Upper lobe of right lung (tissue), 1 donor: ENCODE results near the gene PCDHGA4. TPM values are rescaled to one million over a fixed set of nuclear protein-coding genes. Genes with fewer than 3 reads are reported as not detected.
"Not testable (repeated sequence)": the region's sequence is repeated elsewhere in the genome, so short reads cannot be mapped to it uniquely, and the experiment has no call there.

Experiments used
- ATAC-seq: fragments of 200-7000 bp; cut with Tn5 transposase; one replicate; pipeline ENCODE4 v1.9.1; 2020; ENCODE audit warnings: mild to moderate bottlenecking, moderate library complexity
- DNase-seq: peaks from one replicate; pipeline ENCODE4 v3.0.0-alpha.2; 2020
- H3K27ac ChIP-seq: fragments of 200-600 bp; one replicate; pipeline ENCODE4 v1.8.0; 2022
- H3K27me3 ChIP-seq: fragments of 200-600 bp; one replicate; pipeline ENCODE4 v1.8.0; 2022; ENCODE audit warnings: mild to moderate bottlenecking
- H3K36me3 ChIP-seq: fragments of 200-600 bp; one replicate; pipeline ENCODE4 v1.8.0; 2022
- H3K4me1 ChIP-seq: fragments of 200-600 bp; one replicate; pipeline ENCODE4 v1.8.0; 2022
- H3K4me3 ChIP-seq: fragments of 200-600 bp; one replicate; pipeline ENCODE4 v1.8.0; 2022; ENCODE audit warnings: mild to moderate bottlenecking
- H3K9me3 ChIP-seq: fragments of 200-600 bp; one replicate; pipeline ENCODE4 v1.8.0; 2022
- intact Hi-C: fragments of 100-400 bp; cut with DNase I; formaldehyde crosslinking; loops from one replicate; pipeline ENCODE4 v1.11.0; 2022
- total RNA-seq: library from RNA; stranded (reverse); fragmentation: NEBNext Ultra II Directional; extraction: Animal tissue kit (Norgen Biotek cat#: 25700); gene quantifications from one replicate; pipeline ENCODE4 v1.2.1, GENCODE V29; 2021
- TF ChIP-seq, protein P1 (sequence below): fragments of 200-600 bp; IDR thresholded peaks from one replicate; pipeline ENCODE4 v1.8.0; 2022; ENCODE audit warnings: antibody characterized with exemption
- donor health status: DM: no; HTN: yes; CAD: no; lungs with severe emphysema.

Gene PCDHGA4
- total RNA-seq, 1 donor from 2014 or later, result 3.9 TPM

DNA sequence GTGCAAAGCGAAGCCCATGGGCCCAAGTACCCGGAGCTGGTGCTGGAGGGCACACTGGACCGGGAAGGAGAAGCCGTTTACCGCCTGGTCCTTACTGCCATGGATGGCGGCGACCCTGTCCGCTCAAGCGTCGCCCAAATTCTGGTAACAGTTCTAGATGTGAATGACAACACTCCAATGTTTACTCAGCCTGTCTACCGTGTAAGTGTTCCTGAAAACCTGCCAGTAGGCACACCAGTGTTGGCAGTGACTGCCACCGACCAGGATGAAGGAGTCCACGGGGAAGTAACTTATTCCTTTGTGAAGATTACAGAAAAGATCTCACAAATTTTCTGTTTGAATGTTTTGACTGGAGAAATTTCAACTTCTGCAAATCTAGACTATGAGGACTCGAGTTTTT lies 19.8 kb downstream of the PCDHGA4 start:
- H3K4me1 ChIP-seq, result no peaks in the 10 kb centered on the region
- H3K27ac ChIP-seq, result no peak overlapping the region
- DNase-seq (no peak), ATAC-seq (no peak)
- H3K36me3 ChIP-seq, result no peaks in the 10 kb centered on the region
- peaks cover 7% of the 10 kb centered on the region for H3K27me3 ChIP-seq
- no peak overlapping the region for H3K4me3 ChIP-seq
- TF ChIP-seq, protein P1, sequence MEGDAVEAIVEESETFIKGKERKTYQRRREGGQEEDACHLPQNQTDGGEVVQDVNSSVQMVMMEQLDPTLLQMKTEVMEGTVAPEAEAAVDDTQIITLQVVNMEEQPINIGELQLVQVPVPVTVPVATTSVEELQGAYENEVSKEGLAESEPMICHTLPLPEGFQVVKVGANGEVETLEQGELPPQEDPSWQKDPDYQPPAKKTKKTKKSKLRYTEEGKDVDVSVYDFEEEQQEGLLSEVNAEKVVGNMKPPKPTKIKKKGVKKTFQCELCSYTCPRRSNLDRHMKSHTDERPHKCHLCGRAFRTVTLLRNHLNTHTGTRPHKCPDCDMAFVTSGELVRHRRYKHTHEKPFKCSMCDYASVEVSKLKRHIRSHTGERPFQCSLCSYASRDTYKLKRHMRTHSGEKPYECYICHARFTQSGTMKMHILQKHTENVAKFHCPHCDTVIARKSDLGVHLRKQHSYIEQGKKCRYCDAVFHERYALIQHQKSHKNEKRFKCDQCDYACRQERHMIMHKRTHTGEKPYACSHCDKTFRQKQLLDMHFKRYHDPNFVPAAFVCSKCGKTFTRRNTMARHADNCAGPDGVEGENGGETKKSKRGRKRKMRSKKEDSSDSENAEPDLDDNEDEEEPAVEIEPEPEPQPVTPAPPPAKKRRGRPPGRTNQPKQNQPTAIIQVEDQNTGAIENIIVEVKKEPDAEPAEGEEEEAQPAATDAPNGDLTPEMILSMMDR, result no peak
- H3K9me3 ChIP-seq, result peaks cover 36% of the 10 kb centered on the region
- intact Hi-C loops, result no loop called here

DNA sequence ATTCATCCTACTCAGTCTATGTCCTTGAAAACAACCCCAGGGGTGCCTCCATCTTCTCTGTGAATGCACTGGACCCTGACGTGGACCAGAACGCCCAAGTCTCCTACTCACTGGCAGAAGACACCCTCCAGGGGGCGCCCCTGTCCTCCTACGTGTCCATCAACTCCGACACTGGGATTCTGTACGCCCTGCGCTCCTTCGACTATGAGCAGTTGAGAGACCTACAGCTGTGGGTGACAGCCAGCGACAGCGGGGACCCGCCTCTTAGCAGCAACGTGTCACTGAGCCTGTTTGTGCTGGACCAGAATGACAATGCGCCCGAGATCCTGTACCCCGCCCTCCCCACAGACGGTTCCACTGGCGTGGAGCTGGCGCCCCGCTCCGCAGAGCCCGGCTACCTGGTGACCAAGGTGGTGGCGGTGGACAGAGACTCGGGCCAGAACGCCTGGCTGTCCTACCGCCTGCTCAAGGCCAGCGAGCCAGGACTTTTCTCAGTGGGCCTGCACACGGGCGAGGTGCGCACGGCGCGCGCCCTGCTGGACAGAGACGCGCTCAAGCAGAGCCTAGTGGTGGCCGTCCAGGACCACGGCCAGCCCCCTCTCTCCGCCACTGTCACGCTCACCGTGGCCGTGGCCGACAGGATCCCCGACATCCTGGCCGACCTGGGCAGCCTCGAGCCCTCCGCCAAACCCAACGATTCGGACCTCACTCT lies 20.8 kb downstream of the PCDHGA4 start:
- intact Hi-C loops, ATAC-seq, H3K4me3 ChIP-seq, H3K4me1 ChIP-seq, DNase-seq, H3K27me3 ChIP-seq, H3K36me3 ChIP-seq, H3K27ac ChIP-seq: not testable (repeated sequence)
- H3K9me3 ChIP-seq, result peaks cover 41% of the 10 kb centered on the region

DNA sequence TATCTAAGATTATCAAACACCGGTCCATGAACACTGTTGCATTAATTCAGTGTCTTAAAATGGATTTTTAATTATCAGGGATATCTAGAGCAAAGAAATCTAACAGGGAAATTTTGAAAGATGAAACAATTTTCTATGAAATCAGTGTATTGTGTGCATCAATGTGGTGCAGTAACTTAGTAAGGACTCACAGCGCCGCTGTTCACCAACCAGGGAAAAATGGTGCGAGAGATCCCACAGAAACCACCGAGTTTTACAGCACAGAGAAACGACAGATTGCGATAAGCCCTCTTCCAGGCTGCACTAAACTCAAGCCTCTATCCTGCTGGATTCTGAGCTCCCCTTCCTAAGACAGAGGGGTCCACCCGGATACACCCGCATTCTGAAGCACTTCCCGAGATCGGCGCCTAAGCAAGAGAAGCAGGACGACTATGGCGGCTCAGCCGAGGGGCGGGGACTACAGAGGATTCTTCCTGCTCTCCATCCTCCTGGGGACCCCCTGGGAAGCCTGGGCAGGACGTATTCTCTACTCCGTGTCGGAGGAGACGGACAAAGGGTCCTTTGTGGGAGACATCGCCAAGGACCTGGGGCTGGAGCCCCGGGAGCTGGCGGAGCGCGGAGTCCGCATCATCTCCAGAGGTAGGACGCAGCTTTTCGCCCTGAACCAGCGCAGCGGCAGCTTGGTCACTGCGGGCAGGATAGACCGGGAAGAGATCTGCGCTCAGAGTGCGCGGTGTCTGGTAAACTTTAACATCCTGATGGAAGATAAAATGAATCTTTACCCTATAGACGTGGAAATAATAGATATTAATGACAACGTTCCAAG lies 27.9 kb downstream of the PCDHGA4 start, which contains the start of gene PCDHGA7:
TSS of gene PCDHGA7 (plus strand) at position 274 of the 826 bp plus-strand sequence. CDS start at position 432, 158 bp downstream.
- Histone ChIP-seq H3K4me3 (peak within 1 kb of the TSS; percentile 20), H3K4me1 (no peaks in the 10 kb centered on the region), H3K27ac (no peak within 1 kb of the TSS), H3K27me3 (peaks cover 11% of the 10 kb centered on the region), H3K36me3 (no peaks in the 10 kb centered on the region), H3K9me3 (peaks cover 23% of the 10 kb centered on the region)
- intact Hi-C loops, result no loop called here
- ATAC-seq, result peak; percentile 29
- no peak for DNase-seq
- TF ChIP-seq, protein P1, result peak; percentile 13

DNA sequence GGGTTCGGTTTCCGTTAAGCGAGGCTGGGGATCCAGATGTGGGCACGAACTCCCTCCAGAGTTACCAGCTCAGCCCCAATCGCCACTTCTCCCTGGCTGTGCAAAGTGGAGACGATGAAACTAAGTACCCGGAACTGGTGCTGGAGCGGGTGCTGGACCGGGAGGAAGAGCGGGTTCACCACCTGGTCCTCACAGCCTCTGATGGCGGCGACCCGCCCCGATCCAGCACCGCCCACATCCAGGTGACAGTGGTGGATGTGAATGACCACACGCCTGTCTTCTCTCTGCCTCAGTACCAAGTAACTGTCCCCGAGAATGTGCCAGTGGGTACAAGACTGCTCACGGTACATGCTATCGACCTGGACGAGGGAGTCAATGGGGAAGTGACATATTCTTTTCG lies 28.5 kb downstream of the PCDHGA4 start:
- TF ChIP-seq, protein P1, result no peak
- peaks cover 19% of the 10 kb centered on the region for H3K9me3 ChIP-seq

DNA sequence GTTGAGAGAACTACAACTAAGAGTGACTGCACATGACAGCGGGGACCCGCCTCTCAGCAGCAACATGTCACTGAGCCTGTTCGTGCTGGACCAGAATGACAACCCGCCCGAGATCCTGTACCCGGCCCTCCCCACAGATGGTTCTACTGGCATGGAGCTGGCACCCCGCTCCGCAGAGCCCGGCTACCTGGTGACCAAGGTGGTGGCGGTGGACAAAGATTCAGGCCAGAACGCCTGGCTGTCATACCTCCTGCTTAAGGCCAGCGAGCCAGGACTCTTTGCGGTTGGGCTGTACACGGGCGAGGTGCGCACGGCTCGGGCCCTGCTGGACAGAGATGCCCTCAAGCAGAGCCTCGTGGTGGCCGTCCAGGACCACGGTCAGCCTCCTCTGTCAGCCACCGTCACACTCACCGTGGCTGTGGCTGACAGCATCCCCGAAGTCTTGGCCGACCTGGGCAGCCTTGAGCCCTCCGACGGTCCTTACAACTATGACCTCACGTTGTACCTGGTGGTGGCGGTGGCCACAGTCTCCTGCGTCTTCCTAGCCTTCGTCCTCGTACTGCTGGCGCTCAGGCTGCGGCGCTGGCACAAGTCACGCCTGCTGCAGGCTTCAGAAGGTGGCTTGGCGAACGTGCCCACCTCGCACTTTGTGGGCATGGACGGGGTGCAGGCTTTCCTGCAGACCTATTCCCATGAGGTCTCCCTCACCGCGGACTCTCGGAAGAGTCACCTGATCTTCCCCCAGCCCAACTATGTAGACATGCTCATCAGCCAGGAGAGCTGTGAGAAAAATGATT lies 29.8 kb downstream of the PCDHGA4 start:
- ATAC-seq (no peak), DNase-seq (no peak)
- H3K36me3 ChIP-seq, result no peaks in the 10 kb centered on the region
- H3K9me3 ChIP-seq, result peaks cover 24% of the 10 kb centered on the region
- peaks cover 11% of the 10 kb centered on the region for H3K27me3 ChIP-seq
- H3K27ac ChIP-seq, result no peak overlapping the region
- H3K4me1 ChIP-seq, result no peaks in the 10 kb centered on the region
- H3K4me3 ChIP-seq, result no peak overlapping the region
- intact Hi-C loops, result no loop called here
- TF ChIP-seq, protein P1, result no peak

More for the DNA sequence above, 28.5 kb downstream of the PCDHGA4 start:
- DNase-seq, result no peak
- Histone ChIP-seq H3K4me3 (no peak overlapping the region), H3K4me1 (no peaks in the 10 kb centered on the region), H3K36me3 (no peaks in the 10 kb centered on the region), H3K27me3 (peaks cover 11% of the 10 kb centered on the region), H3K27ac (no peak overlapping the region)
- intact Hi-C loops, result no loop called here
- ATAC-seq, result no peak
